Measurements from ENCODE around the gene ANKEF1. TPM values are rescaled to one million over a fixed set of nuclear protein-coding genes. Genes with fewer than 3 reads are reported as not detected.

Gene ANKEF1
- total and polyA plus RNA-seq, 8 donors = 5.3 to 7.5 (median 6.3) TPM

DNA sequence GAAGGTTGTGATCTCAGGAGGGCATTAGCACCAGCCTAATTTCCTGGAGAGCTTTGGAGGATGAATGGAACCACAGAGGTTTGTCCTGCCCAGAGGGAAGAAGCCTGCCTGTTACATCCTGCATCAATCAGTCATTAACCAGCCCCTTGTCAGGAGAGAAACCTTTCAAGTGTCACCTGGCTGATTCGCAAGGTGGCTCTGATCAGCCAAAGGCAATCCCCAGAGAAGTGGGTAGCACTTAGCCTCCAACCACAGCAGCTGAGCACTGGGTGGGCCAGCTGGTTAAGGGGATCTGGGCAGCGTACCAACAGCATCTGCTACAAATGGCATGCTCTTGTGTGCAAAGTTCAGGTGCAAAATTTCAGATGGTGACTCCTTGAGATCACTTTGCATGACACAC lies 26.9 kb downstream of the ANKEF1 start:
- TF ChIP-seq, protein P1, sequence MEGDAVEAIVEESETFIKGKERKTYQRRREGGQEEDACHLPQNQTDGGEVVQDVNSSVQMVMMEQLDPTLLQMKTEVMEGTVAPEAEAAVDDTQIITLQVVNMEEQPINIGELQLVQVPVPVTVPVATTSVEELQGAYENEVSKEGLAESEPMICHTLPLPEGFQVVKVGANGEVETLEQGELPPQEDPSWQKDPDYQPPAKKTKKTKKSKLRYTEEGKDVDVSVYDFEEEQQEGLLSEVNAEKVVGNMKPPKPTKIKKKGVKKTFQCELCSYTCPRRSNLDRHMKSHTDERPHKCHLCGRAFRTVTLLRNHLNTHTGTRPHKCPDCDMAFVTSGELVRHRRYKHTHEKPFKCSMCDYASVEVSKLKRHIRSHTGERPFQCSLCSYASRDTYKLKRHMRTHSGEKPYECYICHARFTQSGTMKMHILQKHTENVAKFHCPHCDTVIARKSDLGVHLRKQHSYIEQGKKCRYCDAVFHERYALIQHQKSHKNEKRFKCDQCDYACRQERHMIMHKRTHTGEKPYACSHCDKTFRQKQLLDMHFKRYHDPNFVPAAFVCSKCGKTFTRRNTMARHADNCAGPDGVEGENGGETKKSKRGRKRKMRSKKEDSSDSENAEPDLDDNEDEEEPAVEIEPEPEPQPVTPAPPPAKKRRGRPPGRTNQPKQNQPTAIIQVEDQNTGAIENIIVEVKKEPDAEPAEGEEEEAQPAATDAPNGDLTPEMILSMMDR (IDR thresholded peaks at IDR 0.05) = no peak
- Histone ChIP-seq H3K9me3 (no peaks in the 10 kb centered on the region), H3K27ac (no peak overlapping the region), H3K4me1 (no peaks in the 10 kb centered on the region), H3K27me3 (no peaks in the 10 kb centered on the region), H3K36me3 (no peaks in the 10 kb centered on the region), H3K4me3 (no peak overlapping the region)
- DNase-seq (no peak), ATAC-seq (no peak)
- intact Hi-C loops (cut with DNase I) = no loop called here

DNA sequence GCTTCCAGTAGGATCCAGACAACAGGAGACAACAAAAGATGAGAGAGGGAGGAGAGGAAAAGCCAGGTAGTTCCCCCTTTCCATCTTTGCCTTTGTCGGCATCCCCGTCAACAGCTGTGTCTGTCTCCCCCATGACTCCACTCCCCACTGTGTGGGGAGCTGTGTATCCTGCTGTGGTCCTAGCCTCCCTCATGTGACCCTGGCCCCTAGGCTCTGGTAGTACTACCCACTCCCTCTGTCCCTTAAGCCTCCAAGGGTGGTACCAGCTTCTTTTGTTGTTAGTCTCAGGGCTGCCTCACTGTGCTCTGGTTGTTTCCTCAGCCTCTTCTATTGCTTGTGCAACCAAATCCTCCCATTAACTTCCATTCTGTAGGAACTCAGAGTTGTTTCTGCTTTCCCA lies 28.7 kb downstream of the ANKEF1 start:
- DNase-seq = no peak
- Histone ChIP-seq H3K27ac (no peak overlapping the region), H3K4me3 (no peak overlapping the region), H3K4me1 (no peaks in the 10 kb centered on the region), H3K27me3 (no peaks in the 10 kb centered on the region), H3K36me3 (no peaks in the 10 kb centered on the region), H3K9me3 (no peaks in the 10 kb centered on the region)
- intact Hi-C loops (cut with DNase I) = no loop called here
- TF ChIP-seq, protein P1 (IDR thresholded peaks at IDR 0.05) = no peak
- no peak for ATAC-seq

DNA sequence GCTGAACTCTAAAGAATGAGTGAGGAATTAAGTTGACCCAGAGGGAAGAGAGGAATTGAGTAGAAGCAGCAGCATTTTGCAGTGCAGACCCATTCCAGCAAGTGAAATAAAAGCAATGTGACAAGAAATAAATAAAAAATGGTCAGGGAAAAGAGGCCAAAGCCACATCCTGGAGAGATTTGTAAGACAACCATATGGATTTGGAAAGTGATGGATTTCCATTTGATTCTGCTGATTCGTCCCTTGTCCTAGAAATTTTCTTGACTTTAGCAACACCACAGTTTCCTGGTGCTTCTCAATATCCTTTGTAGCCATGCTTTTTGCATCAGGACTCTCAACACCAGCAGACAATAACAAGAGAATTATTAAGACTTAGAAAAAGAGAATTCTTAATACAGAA lies 29.8 kb downstream of the ANKEF1 start:
- TF ChIP-seq, protein P1 (IDR thresholded peaks at IDR 0.05) = no peak
- Histone ChIP-seq H3K27me3 (no peaks in the 10 kb centered on the region), H3K27ac (no peak overlapping the region), H3K4me1 (no peaks in the 10 kb centered on the region), H3K4me3 (no peak overlapping the region), H3K36me3 (no peaks in the 10 kb centered on the region), H3K9me3 (no peaks in the 10 kb centered on the region)
- intact Hi-C loops (cut with DNase I) = no loop called here
- DNase-seq (no peak), ATAC-seq (no peak)

DNA sequence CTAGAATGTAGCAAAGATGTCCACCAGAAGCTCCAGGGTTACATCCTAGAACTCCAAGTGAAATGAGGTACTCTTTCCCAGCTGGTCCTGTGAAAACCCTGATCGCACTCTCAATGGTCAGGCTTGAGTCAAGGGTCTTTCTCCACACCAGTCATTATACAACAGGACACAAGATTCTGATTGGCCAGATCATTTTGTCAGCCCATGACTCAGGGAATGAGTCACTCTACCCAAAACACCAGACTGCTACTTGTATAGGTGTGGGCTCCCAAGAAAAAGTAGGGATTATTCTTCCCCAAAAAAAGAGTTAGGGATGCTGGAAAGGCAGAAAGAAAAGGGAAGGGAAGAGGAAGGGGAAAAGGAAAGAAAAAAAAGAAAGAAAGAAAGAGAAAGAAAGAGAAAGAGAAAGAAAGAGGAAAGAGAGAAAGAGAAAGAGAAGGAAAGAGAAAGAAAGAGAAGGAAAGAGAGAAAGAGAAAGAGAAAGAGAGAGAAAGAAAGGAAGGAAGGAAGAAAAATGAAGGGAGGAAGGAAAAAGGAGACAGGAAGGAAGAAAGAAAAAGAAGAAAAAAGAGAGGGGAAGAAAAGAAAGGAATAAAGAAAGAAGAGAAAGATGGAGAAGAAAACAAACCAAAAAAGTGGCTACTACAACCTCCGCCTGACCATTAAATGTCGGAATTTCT lies 30.5 kb downstream of the ANKEF1 start:
- TF ChIP-seq, protein P1 (IDR thresholded peaks at IDR 0.05) = no peak
- ATAC-seq = no peak
- H3K27ac ChIP-seq = no peak overlapping the region
- H3K27me3 ChIP-seq = no peaks in the 10 kb centered on the region
- no peak for DNase-seq
- intact Hi-C loops (cut with DNase I) = no loop called here
- H3K4me3 ChIP-seq = no peak overlapping the region
- no peaks in the 10 kb centered on the region for H3K9me3 ChIP-seq
- H3K36me3 ChIP-seq = no peaks in the 10 kb centered on the region
- H3K4me1 ChIP-seq = no peaks in the 10 kb centered on the region

DNA sequence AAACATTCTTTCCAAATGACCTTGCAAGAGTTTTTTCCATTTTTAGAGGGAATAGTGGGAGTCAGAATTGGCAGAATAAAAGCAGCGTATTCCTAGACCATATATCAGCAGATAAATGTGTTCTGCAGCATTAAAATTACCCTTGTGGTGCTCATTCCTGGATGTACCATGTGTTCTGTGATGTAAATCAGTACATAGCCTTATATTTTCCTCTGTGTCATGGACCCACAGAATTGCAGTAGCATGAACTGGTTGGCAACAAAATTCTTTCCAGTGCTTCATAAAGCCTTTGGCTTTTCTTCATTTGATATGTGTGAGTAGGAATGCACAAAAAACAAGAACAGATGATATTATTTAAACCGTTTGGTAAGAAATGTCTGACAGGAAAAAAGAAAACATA lies 32.5 kb downstream of the ANKEF1 start:
- Histone ChIP-seq H3K27ac (no peak overlapping the region), H3K27me3 (no peaks in the 10 kb centered on the region), H3K9me3 (no peaks in the 10 kb centered on the region), H3K4me1 (no peaks in the 10 kb centered on the region), H3K4me3 (no peak overlapping the region), H3K36me3 (no peaks in the 10 kb centered on the region)
- intact Hi-C loops (cut with DNase I) = no loop called here
- no peak for DNase-seq
- TF ChIP-seq, protein P1 (IDR thresholded peaks at IDR 0.05) = no peak
- ATAC-seq = no peak
